Peyer's patch (tissue), 4 donors: ENCODE data around the gene OR2T29.

Experiments used
- CTCF ChIP-seq, 6 experiments: fragments of 450-650 bp in 4 of 6; fragments of 200-600 bp in 2 of 6; sonication (generic) in 1 of 6; IDR thresholded peaks; one replicate each; pipeline ENCODE4 v1.5.1; 2017 to 2019; ENCODE audit warnings: antibody characterized with exemption in 6 of 6, mild to moderate bottlenecking in 3 of 6, moderate library complexity in 1 of 6
- POLR2A ChIP-seq, 2 donors: fragments of 450-650 bp; IDR thresholded peaks; one replicate each; pipeline ENCODE4 v1.5.1; 2017; ENCODE audit warnings: antibody characterized with exemption in 2 of 2, mild to moderate bottlenecking in 2 of 2, moderate library complexity in 2 of 2

GRCh38 chr1:248521856-248522255, 40.7 kb downstream of the OR2T29 start:
- TF ChIP-seq POLR2A (IDR thresholded peaks at IDR 0.05) (no peak), CTCF (IDR thresholded peaks at IDR 0.05) (no peak)
